ENCODE measurements around the gene TMEM233. TPM values are rescaled to one million over a fixed set of nuclear protein-coding genes. Genes with fewer than 3 reads are reported as not detected.

The TMEM233 gene
- total RNA-seq (2022) (not detected in 2 replicates), Bru-seq, nascent RNA (not detected), BruChase-seq, experiment 1, labeled RNA remaining after a 6-hour chase (not detected), BruChase-seq, experiment 2, labeled RNA remaining after a 2-hour chase (not detected)
- long read RNA-seq = 0 reads

- intact Hi-C loops (cut with micrococcal nuclease) = no loop called here
- no peak for TF ChIP-seq CTCF (IDR thresholded peaks at IDR 0.05; ENCODE audit: unreplicated experiment)
- Mint-ChIP-seq H3K27ac (ENCODE audit: low read depth, unreplicated experiment) (no peak within 1 kb of the TSS), H3K9me3 (ENCODE audit: unreplicated experiment) (no peaks in the 10 kb centered on the region), H3K4me1 (ENCODE audit: insufficient read depth, unreplicated experiment) (peaks cover 11% of the 10 kb centered on the region), H3K4me3 (ENCODE audit: unreplicated experiment) (no peak within 1 kb of the TSS), H3K36me3 (ENCODE audit: insufficient read depth, unreplicated experiment) (no peaks in the 10 kb centered on the region), H3K27me3 (ENCODE audit: insufficient read depth, unreplicated experiment) (peaks cover 55% of the 10 kb centered on the region)
- POLR2A ChIA-PET = no interaction called here
- DNase-seq (ENCODE audit: unreplicated experiment) = no peak
- BruUV-seq (replicated peaks) = no TSS peak
- CTCF ChIA-PET = interaction anchor here (0.9 kb wide), 1 partner anchor 55 kb away, joined by 4 read pairs; no protein-coding TSS in a partner anchor
Observed at GRCh38 chr12:119593578-119594398, at the start of gene TMEM233. TSS of gene TMEM233 (plus strand) at chr12:119593774. CDS start at chr12:119593849, 75 bp downstream.

GRCh38 chr12:119544765-119545625, 48.6 kb upstream of the TMEM233 start:
- H3K36me3 Mint-ChIP-seq (ENCODE audit: insufficient read depth, unreplicated experiment) = peaks cover 6% of the 10 kb centered on the region
- no peak overlapping the region for H3K4me3 Mint-ChIP-seq (ENCODE audit: unreplicated experiment)
- ChIA-PET CTCF (interaction anchor here (0.5 to 7.2 kb wide), 49 partner anchors 9 to 1808 kb away, joined by 3 to 72 read pairs (median 4); partner anchors contain the start of gene SUDS3), POLR2A (no interaction called here)
- peaks cover 7% of the 10 kb centered on the region for H3K9me3 Mint-ChIP-seq (ENCODE audit: unreplicated experiment)
- intact Hi-C loops (cut with micrococcal nuclease) = loop anchor here (1.0 to 10.0 kb wide), 7 partner anchors 103 to 1673 kb away; no protein-coding TSS in a partner anchor
- H3K27ac Mint-ChIP-seq (ENCODE audit: low read depth, unreplicated experiment) = no peak overlapping the region
- BruUV-seq (replicated peaks) = no TSS peak
- peak; percentile 91 for TF ChIP-seq CTCF (IDR thresholded peaks at IDR 0.05; ENCODE audit: unreplicated experiment)
- peak; percentile 70 for DNase-seq (ENCODE audit: unreplicated experiment)
- peaks cover 48% of the 10 kb centered on the region for H3K27me3 Mint-ChIP-seq (ENCODE audit: insufficient read depth, unreplicated experiment)
- no peaks in the 10 kb centered on the region for H3K4me1 Mint-ChIP-seq (ENCODE audit: insufficient read depth, unreplicated experiment)

- no peak for DNase-seq (ENCODE audit: unreplicated experiment)
- peaks cover 7% of the 10 kb centered on the region for H3K9me3 Mint-ChIP-seq (ENCODE audit: unreplicated experiment)
- BruUV-seq (replicated peaks) = no TSS peak
Observed at GRCh38 chr12:119546340-119546739, 47.2 kb upstream of the TMEM233 start.

More at GRCh38 chr12:119546340-119546739, 47.2 kb upstream of the TMEM233 start:
- Mint-ChIP-seq H3K4me3 (ENCODE audit: unreplicated experiment) (no peak overlapping the region), H3K27me3 (ENCODE audit: insufficient read depth, unreplicated experiment) (peaks cover 59% of the 10 kb centered on the region), H3K4me1 (ENCODE audit: insufficient read depth, unreplicated experiment) (no peaks in the 10 kb centered on the region), H3K27ac (ENCODE audit: low read depth, unreplicated experiment) (no peak overlapping the region), H3K36me3 (ENCODE audit: insufficient read depth, unreplicated experiment) (peaks cover 6% of the 10 kb centered on the region)
- TF ChIP-seq CTCF (IDR thresholded peaks at IDR 0.05; ENCODE audit: unreplicated experiment) = no peak
- intact Hi-C loops (cut with micrococcal nuclease) = loop anchor here (5.0 to 10.0 kb wide), 3 partner anchors 104 to 1674 kb away; no protein-coding TSS in a partner anchor
- POLR2A ChIA-PET = no interaction called here
- CTCF ChIA-PET = interaction anchor here (0.6 to 7.2 kb wide), 7 partner anchors 10 to 1168 kb away, joined by 3 to 72 read pairs (median 5); partner anchors contain the start of gene SUDS3

Data from MCF 10A (cell line).